ENCODE data around the gene KRT4. TPM values are rescaled to one million over a fixed set of nuclear protein-coding genes. Genes with fewer than 3 reads are reported as not detected.

KRT4 gene
- total RNA-seq, 2 experiments from 2014 or later = not detected

GRCh38 chr12:52823761-52824450 lies 10.0 kb upstream of the KRT4 start:
- no peak overlapping the region for H3K27ac Mint-ChIP-seq
- DNase-seq = no peak
- POLR2A ChIA-PET = no interaction called here
- CTCF ChIA-PET = interaction anchor here (1.4 kb wide), 1 partner anchor 14 kb away, joined by 3 read pairs; no protein-coding TSS in a partner anchor
- no peaks in the 10 kb centered on the region for H3K27me3 Mint-ChIP-seq
- H3K4me3 Mint-ChIP-seq = no peak overlapping the region
- no peaks in the 10 kb centered on the region for H3K9me3 Mint-ChIP-seq
- H3K4me1 Mint-ChIP-seq = peaks cover 2% of the 10 kb centered on the region
- no peaks in the 10 kb centered on the region for H3K36me3 Mint-ChIP-seq (ENCODE audit: low read depth)

GRCh38 chr12:52822771-52823510 lies 9.0 kb upstream of the KRT4 start:
- no peaks in the 10 kb centered on the region for H3K36me3 Mint-ChIP-seq (ENCODE audit: low read depth)
- H3K4me3 Mint-ChIP-seq = no peak overlapping the region
- ChIA-PET POLR2A (no interaction called here), CTCF (interaction anchor here (1.4 kb wide), 1 partner anchor 15 kb away, joined by 3 read pairs; no protein-coding TSS in a partner anchor)
- H3K27me3 Mint-ChIP-seq = no peaks in the 10 kb centered on the region
- DNase-seq = no peak
- no peak overlapping the region for H3K27ac Mint-ChIP-seq
- no peaks in the 10 kb centered on the region for H3K9me3 Mint-ChIP-seq
- H3K4me1 Mint-ChIP-seq = peaks cover 4% of the 10 kb centered on the region

GRCh38 chr12:52821826-52822660 lies 8.1 kb upstream of the KRT4 start:
- Mint-ChIP-seq H3K9me3 (no peaks in the 10 kb centered on the region), H3K36me3 (ENCODE audit: low read depth) (no peaks in the 10 kb centered on the region), H3K27me3 (no peaks in the 10 kb centered on the region), H3K4me3 (no peak overlapping the region), H3K27ac (no peak overlapping the region), H3K4me1 (peaks cover 11% of the 10 kb centered on the region)
- DNase-seq = no peak
- POLR2A ChIA-PET = no interaction called here
- CTCF ChIA-PET = no interaction called here

GRCh38 chr12:52821071-52821730 lies 7.3 kb upstream of the KRT4 start:
- ChIA-PET POLR2A (no interaction called here), CTCF (interaction anchor here (0.7 kb wide), 1 partner anchor 118 kb away, joined by 3 read pairs; no protein-coding TSS in a partner anchor)
- H3K27ac Mint-ChIP-seq = no peak overlapping the region
- no peaks in the 10 kb centered on the region for H3K27me3 Mint-ChIP-seq
- no peaks in the 10 kb centered on the region for H3K9me3 Mint-ChIP-seq
- no peak overlapping the region for H3K4me3 Mint-ChIP-seq
- H3K36me3 Mint-ChIP-seq (ENCODE audit: low read depth) = no peaks in the 10 kb centered on the region
- H3K4me1 Mint-ChIP-seq = peaks cover 11% of the 10 kb centered on the region
- DNase-seq = no peak

GRCh38 chr12:52820521-52820920 lies 6.6 kb upstream of the KRT4 start:
- H3K36me3 Mint-ChIP-seq (ENCODE audit: low read depth) = no peaks in the 10 kb centered on the region
- peaks cover 11% of the 10 kb centered on the region for H3K4me1 Mint-ChIP-seq
- H3K9me3 Mint-ChIP-seq = no peaks in the 10 kb centered on the region
- H3K27me3 Mint-ChIP-seq = no peaks in the 10 kb centered on the region
- no peak overlapping the region for H3K4me3 Mint-ChIP-seq
- no peak for DNase-seq
- POLR2A ChIA-PET = no interaction called here
- CTCF ChIA-PET = no interaction called here
- H3K27ac Mint-ChIP-seq = no peak overlapping the region

- no peaks in the 10 kb centered on the region for H3K36me3 Mint-ChIP-seq (ENCODE audit: low read depth)
- H3K27ac Mint-ChIP-seq = peak overlapping the region; percentile 42
- H3K4me1 Mint-ChIP-seq = peaks cover 11% of the 10 kb centered on the region
- H3K9me3 Mint-ChIP-seq = no peaks in the 10 kb centered on the region
- H3K4me3 Mint-ChIP-seq = no peak overlapping the region
- no peaks in the 10 kb centered on the region for H3K27me3 Mint-ChIP-seq
- DNase-seq = no peak
- ChIA-PET POLR2A (no interaction called here), CTCF (no interaction called here)
These were observed 6.0 kb upstream of the KRT4 start for GRCh38 chr12:52819731-52820510.

GRCh38 chr12:52818887-52819420 lies 5.0 kb upstream of the KRT4 start:
- no peaks in the 10 kb centered on the region for H3K27me3 Mint-ChIP-seq
- no peaks in the 10 kb centered on the region for H3K9me3 Mint-ChIP-seq
- no peak overlapping the region for H3K27ac Mint-ChIP-seq
- H3K36me3 Mint-ChIP-seq (ENCODE audit: low read depth) = no peaks in the 10 kb centered on the region
- no peak overlapping the region for H3K4me3 Mint-ChIP-seq
- CTCF ChIA-PET = no interaction called here
- no peak for DNase-seq
- peaks cover 11% of the 10 kb centered on the region for H3K4me1 Mint-ChIP-seq
- POLR2A ChIA-PET = no interaction called here

- H3K36me3 Mint-ChIP-seq (ENCODE audit: low read depth) = no peaks in the 10 kb centered on the region
- peaks cover 11% of the 10 kb centered on the region for H3K4me1 Mint-ChIP-seq
- H3K9me3 Mint-ChIP-seq = no peaks in the 10 kb centered on the region
- no peak overlapping the region for H3K27ac Mint-ChIP-seq
- H3K27me3 Mint-ChIP-seq = no peaks in the 10 kb centered on the region
- CTCF ChIA-PET = no interaction called here
- no peak for DNase-seq
- POLR2A ChIA-PET = interaction anchor here (1.0 kb wide), 1 partner anchor 10 kb away, joined by 3 read pairs; no protein-coding TSS in a partner anchor
- H3K4me3 Mint-ChIP-seq = no peak overlapping the region
These were observed 4.5 kb upstream of the KRT4 start for GRCh38 chr12:52818388-52818787.

- Mint-ChIP-seq H3K27me3 (no peaks in the 10 kb centered on the region), H3K4me1 (peaks cover 11% of the 10 kb centered on the region), H3K9me3 (no peaks in the 10 kb centered on the region), H3K36me3 (ENCODE audit: low read depth) (no peaks in the 10 kb centered on the region), H3K4me3 (no peak overlapping the region), H3K27ac (peak overlapping the region; percentile 42)
- CTCF ChIA-PET = interaction anchor here (0.6 to 1.2 kb wide), 3 partner anchors 10 to 878 kb away, joined by 3 to 4 read pairs (median 3); no protein-coding TSS in a partner anchor
- POLR2A ChIA-PET = interaction anchor here (1.0 kb wide), 1 partner anchor 11 kb away, joined by 3 read pairs; no protein-coding TSS in a partner anchor
- DNase-seq = no peak
These were observed 3.9 kb upstream of the KRT4 start for GRCh38 chr12:52817699-52818238.

- no peaks in the 10 kb centered on the region for H3K36me3 Mint-ChIP-seq (ENCODE audit: low read depth)
- H3K27ac Mint-ChIP-seq = no peak overlapping the region
- peaks cover 11% of the 10 kb centered on the region for H3K4me1 Mint-ChIP-seq
- H3K4me3 Mint-ChIP-seq = no peak overlapping the region
- no peaks in the 10 kb centered on the region for H3K9me3 Mint-ChIP-seq
- ChIA-PET POLR2A (interaction anchor here (0.7 kb wide), 1 partner anchor 728 kb away, joined by 3 read pairs; no protein-coding TSS in a partner anchor), CTCF (interaction anchor here (0.6 to 1.2 kb wide), 4 partner anchors 10 to 1242 kb away, joined by 3 read pairs; no protein-coding TSS in a partner anchor)
- DNase-seq = no peak
- H3K27me3 Mint-ChIP-seq = no peaks in the 10 kb centered on the region
These were observed 3.2 kb upstream of the KRT4 start for GRCh38 chr12:52817003-52817698.

All from activated CD4-positive, alpha-beta T cell treated with anti-CD3 and anti-CD28 coated beads, Interleukin-2, amount 10 ng/mL, durations not matched to agents 7 days and 5 days (primary cell).